Astrocyte of the spinal cord (primary cell): Measurements from ENCODE around the gene CNNM3.

Source experiments
- DNase-seq: peaks from one replicate; pipeline ENCODE4 v3.0.0; 2011; ENCODE audit warnings: low read depth, low spot score
- H3K4me3 ChIP-seq: 2 replicates; pipeline ENCODE4 v1.5.1; 2011; ENCODE audit warnings: low read depth, mild to moderate bottlenecking, low read length, moderate library complexity
- in situ Hi-C: cut with HindIII; loops from 2 replicates; pipeline ENCODE4 v1.10.0; 2017; ENCODE audit warnings: low sequenced_read_pairs
- TF ChIP-seq, protein P1 (sequence below): IDR thresholded peaks from 2 replicates; pipeline ENCODE4 v1.5.1; 2012; ENCODE audit warnings: low read depth, mild to moderate bottlenecking, low read length, inconsistent platforms

Gene CNNM3

DNA sequence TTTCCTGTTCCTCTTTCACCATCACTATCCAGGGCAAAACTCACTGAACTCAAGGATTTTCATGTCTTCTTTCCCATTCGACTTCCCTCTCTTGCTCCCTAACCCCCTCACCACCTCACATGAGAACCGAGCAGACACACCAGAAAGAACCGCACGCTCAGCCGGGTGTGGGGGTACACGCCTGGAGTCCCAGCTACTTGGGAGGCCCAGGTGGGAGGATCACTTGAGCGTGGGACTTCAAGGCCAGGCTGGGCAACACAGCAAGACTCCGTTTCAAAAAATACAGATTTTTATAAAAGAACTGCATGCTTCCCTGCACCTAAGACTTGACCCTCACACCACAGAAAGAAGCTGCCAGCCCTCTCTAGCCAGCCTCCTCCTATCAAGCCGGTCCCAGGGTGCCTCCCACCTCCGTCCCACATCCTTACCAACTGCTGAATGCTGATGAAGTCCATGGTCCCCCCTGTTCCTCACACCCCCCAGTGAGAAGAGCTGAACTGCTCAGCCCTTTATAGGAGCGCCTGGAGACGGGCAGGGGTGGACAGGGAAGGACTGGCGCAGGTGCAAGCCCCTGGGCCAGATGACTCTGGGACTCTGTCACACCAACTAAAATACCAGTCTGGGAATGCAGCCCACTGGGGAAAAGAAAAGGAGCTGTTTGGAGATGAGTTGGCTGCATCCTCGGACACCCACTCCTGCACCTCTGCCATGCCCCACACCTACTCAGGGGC lies 27.6 kb downstream of the CNNM3 start, which contains the start of gene ANKRD23:
TSS of gene ANKRD23 (minus strand) at position 484 of the 731 bp plus-strand sequence. CDS start at position 455, 29 bp downstream.
- TF ChIP-seq, protein P1, sequence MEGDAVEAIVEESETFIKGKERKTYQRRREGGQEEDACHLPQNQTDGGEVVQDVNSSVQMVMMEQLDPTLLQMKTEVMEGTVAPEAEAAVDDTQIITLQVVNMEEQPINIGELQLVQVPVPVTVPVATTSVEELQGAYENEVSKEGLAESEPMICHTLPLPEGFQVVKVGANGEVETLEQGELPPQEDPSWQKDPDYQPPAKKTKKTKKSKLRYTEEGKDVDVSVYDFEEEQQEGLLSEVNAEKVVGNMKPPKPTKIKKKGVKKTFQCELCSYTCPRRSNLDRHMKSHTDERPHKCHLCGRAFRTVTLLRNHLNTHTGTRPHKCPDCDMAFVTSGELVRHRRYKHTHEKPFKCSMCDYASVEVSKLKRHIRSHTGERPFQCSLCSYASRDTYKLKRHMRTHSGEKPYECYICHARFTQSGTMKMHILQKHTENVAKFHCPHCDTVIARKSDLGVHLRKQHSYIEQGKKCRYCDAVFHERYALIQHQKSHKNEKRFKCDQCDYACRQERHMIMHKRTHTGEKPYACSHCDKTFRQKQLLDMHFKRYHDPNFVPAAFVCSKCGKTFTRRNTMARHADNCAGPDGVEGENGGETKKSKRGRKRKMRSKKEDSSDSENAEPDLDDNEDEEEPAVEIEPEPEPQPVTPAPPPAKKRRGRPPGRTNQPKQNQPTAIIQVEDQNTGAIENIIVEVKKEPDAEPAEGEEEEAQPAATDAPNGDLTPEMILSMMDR = no peak
- no peak for DNase-seq
- H3K4me3 ChIP-seq = no peak within 1 kb of the TSS
- in situ Hi-C loops = no loop called here

DNA sequence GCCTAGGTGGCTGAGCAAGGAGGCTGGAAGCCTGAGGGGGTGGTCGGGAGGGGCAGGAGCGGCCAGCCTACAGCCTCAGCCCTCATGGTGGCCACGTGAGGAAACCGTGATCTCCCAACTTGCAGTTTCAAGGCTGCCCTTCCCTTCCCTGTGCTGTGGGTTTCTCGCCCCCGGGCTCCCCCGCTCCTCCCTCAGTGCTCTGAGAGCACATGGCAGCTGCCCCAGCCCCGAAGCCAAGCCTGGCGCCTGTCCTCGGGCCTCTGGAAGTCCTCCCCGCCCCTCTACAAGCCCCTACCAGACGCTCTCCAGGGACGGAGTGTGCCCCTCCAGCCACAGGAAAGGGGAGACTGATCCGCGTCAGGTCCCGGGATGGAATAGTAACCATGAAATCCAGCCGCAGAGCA lies 28.3 kb downstream of the CNNM3 start:
- H3K4me3 ChIP-seq = no peak overlapping the region
- TF ChIP-seq, protein P1 = no peak
- DNase-seq = no peak
- in situ Hi-C loops = no loop called here

DNA sequence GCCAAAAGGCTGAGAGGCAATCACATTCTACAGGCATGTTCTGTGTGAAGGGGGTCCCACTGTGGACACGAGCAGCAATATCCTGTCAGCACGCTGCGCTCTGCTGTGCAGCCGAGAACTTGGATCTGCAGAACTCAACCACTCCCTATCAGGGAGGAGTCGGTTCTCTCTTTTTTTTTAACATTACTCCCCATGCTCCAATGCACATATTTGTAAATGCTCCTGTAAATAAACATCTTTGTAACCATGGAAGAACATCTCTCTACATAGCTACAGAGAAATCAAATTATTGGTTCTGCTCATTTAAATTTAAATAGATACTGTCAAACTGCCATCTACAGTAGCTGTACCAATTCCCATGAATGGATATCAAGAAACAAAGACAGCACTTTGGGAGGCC lies 30.8 kb downstream of the CNNM3 start:
- H3K4me3 ChIP-seq = no peak overlapping the region
- TF ChIP-seq, protein P1 = no peak
- in situ Hi-C loops = no loop called here
- no peak for DNase-seq

DNA sequence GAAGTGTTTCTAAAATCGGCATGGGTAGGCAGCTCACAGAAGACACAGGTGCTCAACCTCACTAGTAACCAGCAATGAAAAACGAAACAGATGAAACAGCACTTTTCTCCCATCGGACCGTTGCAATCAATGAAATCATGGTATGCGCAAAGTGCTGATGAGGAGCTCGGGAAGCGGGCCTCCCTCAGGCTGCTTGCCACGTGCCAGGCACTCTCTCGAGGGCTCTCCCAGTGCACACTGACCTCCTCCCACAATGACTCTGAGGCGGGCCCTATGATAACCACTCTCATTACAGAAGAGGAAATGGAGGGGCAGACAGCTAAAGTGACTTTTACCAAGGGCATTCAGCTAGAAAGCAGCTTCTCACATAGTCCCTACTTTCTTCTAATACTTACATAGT lies 31.5 kb downstream of the CNNM3 start:
- TF ChIP-seq, protein P1 = no peak
- H3K4me3 ChIP-seq = no peak overlapping the region
- DNase-seq = no peak
- in situ Hi-C loops = no loop called here

DNA sequence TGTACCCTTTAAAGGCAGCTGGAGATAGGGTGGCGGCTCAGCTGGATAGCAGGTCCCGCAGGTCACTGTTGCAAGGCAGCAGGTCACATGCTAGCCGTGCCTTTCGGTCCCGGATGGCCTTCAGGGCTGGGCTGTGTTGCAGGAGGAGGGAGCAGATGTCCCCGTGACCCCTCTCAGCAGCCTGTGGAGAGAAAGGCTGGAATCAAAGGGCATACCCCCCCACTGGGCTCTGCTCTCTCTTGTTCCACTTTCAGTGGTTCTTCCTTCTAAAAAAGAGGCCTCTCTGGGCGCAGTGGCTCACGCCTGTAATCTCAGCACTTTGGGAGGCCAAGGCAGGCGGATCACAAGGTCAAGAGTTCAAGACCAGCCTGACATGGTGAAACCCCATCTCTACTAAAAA lies 32.2 kb downstream of the CNNM3 start:
- TF ChIP-seq, protein P1 = no peak
- in situ Hi-C loops = no loop called here
- H3K4me3 ChIP-seq = no peak overlapping the region
- no peak for DNase-seq

DNA sequence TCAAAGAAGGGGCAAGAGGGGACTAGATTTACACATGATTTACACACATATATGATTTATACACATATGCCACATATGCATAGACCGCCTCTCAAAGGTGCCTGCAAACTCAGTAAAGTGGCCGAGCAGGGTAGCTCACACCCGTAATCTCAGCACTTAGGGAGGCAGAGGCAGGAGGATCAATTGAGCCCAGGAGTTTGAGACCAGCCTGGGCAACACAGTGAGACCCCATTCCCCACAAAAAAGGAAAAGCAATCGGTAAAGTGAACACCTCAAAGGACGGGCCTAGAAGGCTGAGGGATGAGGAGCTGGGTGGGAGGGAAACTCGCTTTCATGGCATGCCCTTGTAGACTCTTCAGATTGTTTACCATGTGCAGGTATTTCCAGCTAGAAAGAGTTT lies 36.6 kb downstream of the CNNM3 start:
- in situ Hi-C loops = no loop called here
- no peak overlapping the region for H3K4me3 ChIP-seq
- TF ChIP-seq, protein P1 = no peak

More for the DNA sequence above, 36.6 kb downstream of the CNNM3 start:
- no peak for DNase-seq
